Measurements from ENCODE around the gene GPR37. TPM values are rescaled to one million over a fixed set of nuclear protein-coding genes. Genes with fewer than 3 reads are reported as not detected.

The GPR37 gene
- total RNA-seq, 4 donors from 2014 or later: 5.0 to 15.2 (median 12.5) TPM

GRCh38 chr7:124796771-124797170 lies 31.2 kb upstream of the GPR37 start:
- Histone ChIP-seq H3K4me3 (no peak overlapping the region), H3K4me1 (no peaks in the 10 kb centered on the region), H3K27ac (replicated peaks in 1 of 4) (no peak overlapping the region), H3K36me3 (no peaks in the 10 kb centered on the region), H3K27me3 (no peaks in the 10 kb centered on the region), H3K9me3 (peaks cover 0 to 4% (median 0%) of the 10 kb centered on the region in 4 donors)
- no peak for DNase-seq (ENCODE audit: extremely low spot score)
- no peak for TF ChIP-seq POLR2A (IDR thresholded peaks at IDR 0.05; ENCODE audit: low read depth)
- TF ChIP-seq POLR2AphosphoS5 (IDR thresholded peaks at IDR 0.05): no peak
- TF ChIP-seq CTCF (IDR thresholded peaks at IDR 0.05): no peak
- no peak for TF ChIP-seq EP300 (IDR thresholded peaks at IDR 0.05)
- WGBS: 75% methylated on average over 2 of the region's 2 CpGs
- intact Hi-C loops (cut with DNase I): no loop called here

GRCh38 chr7:124792696-124793095 lies 27.1 kb upstream of the GPR37 start:
- Histone ChIP-seq H3K27me3 (no peaks in the 10 kb centered on the region), H3K4me3 (no peak overlapping the region), H3K9me3 (peaks cover 0 to 4% (median 0%) of the 10 kb centered on the region in 4 donors), H3K36me3 (no peaks in the 10 kb centered on the region), H3K4me1 (no peaks in the 10 kb centered on the region), H3K27ac (replicated peaks in 1 of 4) (no peak overlapping the region)
- no peak for DNase-seq (ENCODE audit: extremely low spot score)
- 88% methylated on average over 3 of the region's 3 CpGs for WGBS
- intact Hi-C loops (cut with DNase I): no loop called here
- TF ChIP-seq POLR2A (IDR thresholded peaks at IDR 0.05; ENCODE audit: low read depth) (no peak), POLR2AphosphoS5 (IDR thresholded peaks at IDR 0.05) (no peak), EP300 (IDR thresholded peaks at IDR 0.05) (no peak), CTCF (IDR thresholded peaks at IDR 0.05) (no peak)

- H3K9me3 ChIP-seq: peaks cover 0 to 4% (median 0%) of the 10 kb centered on the region in 4 donors
- no peak overlapping the region for H3K27ac ChIP-seq (replicated peaks in 1 of 4)
- DNase-seq (ENCODE audit: extremely low spot score): no peak
- TF ChIP-seq EP300 (IDR thresholded peaks at IDR 0.05) (no peak), POLR2AphosphoS5 (IDR thresholded peaks at IDR 0.05) (no peak), CTCF (IDR thresholded peaks at IDR 0.05) (no peak), POLR2A (IDR thresholded peaks at IDR 0.05; ENCODE audit: low read depth) (no peak)
- no peaks in the 10 kb centered on the region for H3K36me3 ChIP-seq
- H3K4me3 ChIP-seq: no peak overlapping the region
- intact Hi-C loops (cut with DNase I): no loop called here
- H3K4me1 ChIP-seq: no peaks in the 10 kb centered on the region
- no peaks in the 10 kb centered on the region for H3K27me3 ChIP-seq
Measured at GRCh38 chr7:124792002-124792401, 26.4 kb upstream of the GPR37 start.

- WGBS: 84% methylated on average over 4 of the region's 4 CpGs
- DNase-seq (ENCODE audit: extremely low spot score): no peak
- no peak for TF ChIP-seq POLR2A (IDR thresholded peaks at IDR 0.05; ENCODE audit: low read depth)
- TF ChIP-seq CTCF (IDR thresholded peaks at IDR 0.05): no peak
- no peak overlapping the region for H3K27ac ChIP-seq (replicated peaks in 1 of 4)
- no peaks in the 10 kb centered on the region for H3K4me1 ChIP-seq
- H3K9me3 ChIP-seq: peaks cover 0 to 4% (median 0%) of the 10 kb centered on the region in 4 donors
- no peak overlapping the region for H3K4me3 ChIP-seq
- intact Hi-C loops (cut with DNase I): no loop called here
- H3K27me3 ChIP-seq: no peaks in the 10 kb centered on the region
- H3K36me3 ChIP-seq: no peaks in the 10 kb centered on the region
Measured at GRCh38 chr7:124791426-124791825, 25.8 kb upstream of the GPR37 start.

- TF ChIP-seq POLR2AphosphoS5 (IDR thresholded peaks at IDR 0.05): no peak
- TF ChIP-seq CTCF (IDR thresholded peaks at IDR 0.05): no peak
- no peak for TF ChIP-seq POLR2A (IDR thresholded peaks at IDR 0.05; ENCODE audit: low read depth)
- no peak for TF ChIP-seq EP300 (IDR thresholded peaks at IDR 0.05)
- H3K4me3 ChIP-seq: no peak overlapping the region
- no peaks in the 10 kb centered on the region for H3K36me3 ChIP-seq
- intact Hi-C loops (cut with DNase I): no loop called here
- H3K27me3 ChIP-seq: no peaks in the 10 kb centered on the region
- 64% methylated on average over 6 of the region's 6 CpGs for WGBS
- no peaks in the 10 kb centered on the region for H3K4me1 ChIP-seq
- no peak for DNase-seq (ENCODE audit: extremely low spot score)
- H3K9me3 ChIP-seq: no peaks in the 10 kb centered on the region
- H3K27ac ChIP-seq (replicated peaks in 1 of 4): no peak overlapping the region
Measured at GRCh38 chr7:124790645-124791044, 25.1 kb upstream of the GPR37 start.

Measured in esophagus muscularis mucosa (tissue), 4 donors.